IMR-90 (cell line): ENCODE data around the gene CCZ1B.
"Not testable (repeated sequence)": the region's sequence is repeated elsewhere in the genome, so short reads cannot be mapped to it uniquely, and the experiment has no call there.

Experiments
- CEBPB ChIP-seq: IDR thresholded peaks from 2 replicates; pipeline ENCODE4 v1.6.1; 2012; ENCODE audit warnings: low read depth, low read length, improper control_type of control experiment
- CTCF ChIP-seq: conservative IDR thresholded peaks from 2 replicates; pipeline ENCODE4 v1.5.1; 2012; ENCODE audit warnings: mild to moderate bottlenecking, low read depth, low read length, improper control_type of control experiment
- ELK1 ChIP-seq: fragments of 150-350 bp; IDR thresholded peaks from 2 replicates; pipeline ENCODE4 v1.6.1; 2016; ENCODE audit warnings: low read depth, mild to moderate bottlenecking, low read length, moderate library complexity, borderline replicate concordance
- FOS ChIP-seq: fragments of 150-350 bp; IDR thresholded peaks from 2 replicates; pipeline ENCODE4 v1.6.1; 2016; ENCODE audit warnings: low read depth, low read length
- MAZ ChIP-seq: IDR thresholded peaks from 2 replicates; pipeline ENCODE4 v1.6.1; 2012; ENCODE audit warnings: low read depth, mild to moderate bottlenecking, low read length, improper control_type of control experiment, moderate library complexity, borderline replicate concordance
- MXI1 ChIP-seq: IDR thresholded peaks from 2 replicates; pipeline ENCODE4 v1.6.1; 2012; ENCODE audit warnings: low read depth, mild to moderate bottlenecking, low read length, moderate library complexity, borderline replicate concordance
- NFE2L2 ChIP-seq: fragments of 150-350 bp; IDR thresholded peaks from 2 replicates; pipeline ENCODE4 v1.6.1; 2016; ENCODE audit warnings: low read depth, mild to moderate bottlenecking, low read length
- POLR2A ChIP-seq: IDR thresholded peaks from 2 replicates; pipeline ENCODE4 v1.6.1; 2012; ENCODE audit warnings: mild to moderate bottlenecking, low read depth, low read length
- RAD21 ChIP-seq: IDR thresholded peaks from 2 replicates; pipeline ENCODE4 v1.6.1; 2012; ENCODE audit warnings: low read length, improper control_type of control experiment
- SMC3 ChIP-seq: fragments of 150-350 bp; IDR thresholded peaks from 2 replicates; pipeline ENCODE4 v1.6.1; 2016; ENCODE audit warnings: low read depth, mild to moderate bottlenecking, antibody characterized with exemption, low read length, moderate library complexity
- USF2 ChIP-seq: fragments of 150-350 bp; IDR thresholded peaks from 2 replicates; pipeline ENCODE4 v1.6.1; 2017; ENCODE audit warnings: mild to moderate bottlenecking, antibody characterized with exemption, low read length, low read depth

- TF ChIP-seq USF2, ELK1, POLR2A, CTCF, CEBPB, MXI1, NFE2L2, RAD21, MAZ, SMC3, FOS: not testable (repeated sequence)
Measured at GRCh38 chr7:6825236-6826125, 594 bp downstream of the CCZ1B start.
